K562 (cell line): ENCODE results near the gene MROH8. TPM values are rescaled to one million over a fixed set of nuclear protein-coding genes. Genes with fewer than 3 reads are reported as not detected.

ENCODE experiments used
- BRCA1 ChIP-seq, 2 experiments: fragments of 450-650 bp in 1 of 2; sonication (generic) in 1 of 2; formaldehyde crosslinking in 1 of 2; IDR thresholded peaks; 2 replicates each; pipeline versions ENCODE4 v1.5.0 to v1.6.1; 2017 to 2020; ENCODE audit warnings: mild to moderate bottlenecking in 1 of 2, missing genetic modification reagents in 1 of 2
- CTBP1 ChIP-seq: fragments of 450-650 bp; IDR thresholded peaks from 2 replicates; pipeline ENCODE4 v1.6.1; 2016; ENCODE audit warnings: borderline replicate concordance
- DACH1 ChIP-seq: fragments of 450-650 bp; IDR thresholded peaks from 2 replicates; pipeline ENCODE4 v1.6.1; 2018; ENCODE audit not compliant: partially characterized antibody
- DPF2 ChIP-seq: fragments of 450-650 bp; IDR thresholded peaks from 2 replicates; pipeline ENCODE4 v1.6.1; 2016
- ELF4 ChIP-seq: fragments of 450-650 bp; formaldehyde crosslinking; IDR thresholded peaks from 2 replicates; pipeline ENCODE4 v1.4.0; 2022; ENCODE audit warnings: missing genetic modification characterization
- EP300 ChIP-seq: IDR thresholded peaks from 2 replicates; pipeline ENCODE4 v1.6.1; 2012; ENCODE audit warnings: low read length, improper control_type of control experiment
- HDAC2 ChIP-seq: fragments of 450-650 bp; IDR thresholded peaks from 2 replicates; pipeline ENCODE4 v1.6.1; 2016; ENCODE audit warnings: mild to moderate bottlenecking
- HDAC6 ChIP-seq: IDR thresholded peaks from 2 replicates; pipeline ENCODE4 v1.6.1; 2012; ENCODE audit warnings: low read depth, mild to moderate bottlenecking, control low read depth, inconsistent platforms, low read length, moderate library complexity
- HIVEP1 ChIP-seq: fragments of 250-450 bp; sonication (Bioruptor Pico); IDR thresholded peaks from 2 replicates; pipeline ENCODE4 v1.4.0; 2020; ENCODE audit warnings: mild to moderate bottlenecking
- HSF4 ChIP-seq: fragments of 250-450 bp; sonication (Bioruptor Pico); IDR thresholded peaks from 2 replicates; pipeline ENCODE4 v2.1.2; 2022; ENCODE audit warnings: mild to moderate bottlenecking, moderate library complexity, borderline replicate concordance
- NFE2 ChIP-seq: IDR thresholded peaks from 2 replicates; pipeline ENCODE4 v1.6.1; 2014; ENCODE audit warnings: antibody characterized with exemption, low read depth
- POLR2G ChIP-seq: fragments of 200-400 bp; formaldehyde crosslinking; IDR thresholded peaks from 2 replicates; pipeline ENCODE4 v1.6.1; 2017; ENCODE audit warnings: low read depth, mild to moderate bottlenecking, antibody characterized with exemption, low read length, moderate library complexity
- XRCC5 ChIP-seq: fragments of 200-400 bp; formaldehyde crosslinking; IDR thresholded peaks from 2 replicates; pipeline ENCODE4 v1.6.1; 2017; ENCODE audit warnings: low read depth, mild to moderate bottlenecking, low read length
- ZEB2 ChIP-seq: fragments of 450-650 bp; IDR thresholded peaks from 2 replicates; pipeline ENCODE4 v1.6.1; 2016
- ZNF24 ChIP-seq: fragments of 450-650 bp; IDR thresholded peaks from 2 replicates; pipeline ENCODE4 v1.6.1; 2016
- ZNF561 ChIP-seq: fragments of 450-650 bp; formaldehyde crosslinking; conservative IDR thresholded peaks from 2 replicates; pipeline ENCODE4 v1.4.0; 2020; ENCODE audit warnings: mild to moderate bottlenecking, moderate library complexity
- ZNF589 ChIP-seq: fragments of 200-800 bp; sonication (Bioruptor generic); IDR thresholded peaks from 2 replicates; pipeline ENCODE4 v1.6.1; 2016; ENCODE audit warnings: low read depth, missing genetic modification characterization, missing compliant biosample characterization
- ZNF696 ChIP-seq: fragments of 250-450 bp; sonication (Bioruptor Pico); conservative IDR thresholded peaks from 2 replicates; pipeline ENCODE4 v1.4.0; 2020; ENCODE audit warnings: mild to moderate bottlenecking, moderate library complexity
- polyA plus RNA-seq, 8 experiments: library from polyadenylated mRNA; depleted of rRNA in 4 of 8; stranded (reverse) in 5 of 8; unstranded in 3 of 8; fragments of >200 nt; fragmentation: Nextera tagmentation in 2 of 8; fragmentation: Illumina TruSeq in 1 of 8; extraction: Ambion mirVana in 2 of 8; extraction: Trizol in 1 of 8; gene quantifications; 2 replicates each; pipeline versions ENCODE4 v1.2.1 to v1.2.3, GENCODE V29; 2011 to 2014; ENCODE audit warnings: inconsistent platforms in 1 of 8, missing spikeins in 1 of 8
- total RNA-seq, 7 experiments: library from RNA; depleted of rRNA in 6 of 7; stranded (reverse); fragments of >200 nt in 6 of 7; fragmentation: Illumina TruSeq in 2 of 7; extraction: Trizol in 2 of 7; gene quantifications; 2 replicates each; pipeline versions ENCODE4 v1.2.1 to v1.2.3, GENCODE V29; 2011 to 2021; ENCODE audit warnings: low replicate concordance in 1 of 7
- TF ChIP-seq, protein P1 (sequence below): fragments of 250-450 bp; sonication (Bioruptor Pico); IDR thresholded peaks from 2 replicates; pipeline ENCODE4 v1.5.0; 2022; ENCODE audit warnings: mild to moderate bottlenecking
- TF ChIP-seq, protein P2 (sequence below), 2 experiments: fragments of 450-650 bp; IDR thresholded peaks; 2 replicates each; pipeline ENCODE4 v1.6.1; 2016
- TF ChIP-seq, protein P3 (sequence below): fragments of 250-450 bp; sonication (Bioruptor Pico); IDR thresholded peaks from 2 replicates; pipeline ENCODE4 v1.8.0; 2022; ENCODE audit warnings: inconsistent platforms, mild to moderate bottlenecking, moderate library complexity, borderline replicate concordance
- TF ChIP-seq, protein P4 (sequence below): fragments of 150-350 bp; IDR thresholded peaks from 2 replicates; pipeline ENCODE4 v1.6.1; 2014; ENCODE audit warnings: low read depth, mild to moderate bottlenecking, low read length, borderline replicate concordance

The MROH8 gene
- total and polyA plus RNA-seq, 9 of the 15 experiments (the other 6 are each of a cell fraction or from before 2014, with no cell fraction given): 0.21 to 1.5 (median 0.78) TPM

DNA sequence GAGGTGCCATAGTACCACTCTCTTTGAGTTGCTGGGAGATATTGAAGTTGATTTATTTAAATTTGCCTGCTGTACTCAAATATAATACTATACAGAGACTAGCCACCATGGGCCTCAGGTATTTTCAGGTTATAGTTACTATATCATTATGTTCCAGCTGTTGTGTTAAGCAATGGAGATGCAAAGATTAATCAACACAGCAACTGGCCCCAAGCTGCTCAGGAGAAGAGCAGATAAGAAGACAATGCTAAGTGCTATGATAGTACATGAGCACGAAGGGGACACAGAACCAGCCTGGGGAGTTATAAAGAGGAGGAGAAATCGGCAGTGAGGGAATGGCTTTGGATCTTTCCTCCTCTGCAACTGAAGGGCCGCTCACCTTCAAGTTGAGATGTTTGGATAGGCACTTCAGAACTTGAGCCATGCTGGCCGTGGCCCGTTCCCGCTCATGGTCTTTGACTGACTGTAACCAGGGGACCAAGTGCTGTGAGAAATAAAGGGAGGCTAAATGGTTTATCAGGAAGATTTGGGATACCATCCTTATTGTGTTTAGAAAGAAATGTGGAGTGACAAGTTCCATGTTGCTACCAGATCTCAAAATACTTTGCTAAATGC lies 24.6 kb downstream of the MROH8 start (continued):
- TF ChIP-seq, protein P1, sequence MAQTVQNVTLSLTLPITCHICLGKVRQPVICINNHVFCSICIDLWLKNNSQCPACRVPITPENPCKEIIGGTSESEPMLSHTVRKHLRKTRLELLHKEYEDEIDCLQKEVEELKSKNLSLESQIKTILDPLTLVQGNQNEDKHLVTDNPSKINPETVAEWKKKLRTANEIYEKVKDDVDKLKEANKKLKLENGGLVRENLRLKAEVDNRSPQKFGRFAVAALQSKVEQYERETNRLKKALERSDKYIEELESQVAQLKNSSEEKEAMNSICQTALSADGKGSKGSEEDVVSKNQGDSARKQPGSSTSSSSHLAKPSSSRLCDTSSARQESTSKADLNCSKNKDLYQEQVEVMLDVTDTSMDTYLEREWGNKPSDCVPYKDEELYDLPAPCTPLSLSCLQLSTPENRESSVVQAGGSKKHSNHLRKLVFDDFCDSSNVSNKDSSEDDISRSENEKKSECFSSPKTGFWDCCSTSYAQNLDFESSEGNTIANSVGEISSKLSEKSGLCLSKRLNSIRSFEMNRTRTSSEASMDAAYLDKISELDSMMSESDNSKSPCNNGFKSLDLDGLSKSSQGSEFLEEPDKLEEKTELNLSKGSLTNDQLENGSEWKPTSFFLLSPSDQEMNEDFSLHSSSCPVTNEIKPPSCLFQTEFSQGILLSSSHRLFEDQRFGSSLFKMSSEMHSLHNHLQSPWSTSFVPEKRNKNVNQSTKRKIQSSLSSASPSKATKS (CRISPR knock-in tag): no peak
- TF ChIP-seq ZNF561 (CRISPR knock-in tag) (no peak), HIVEP1 (CRISPR knock-in tag) (no peak), EP300 (peak; percentile 96), HDAC2 (peak; percentile 74; the same call in 1 of the 2 replicates), ZNF24 (peak; percentile 67; the same call in 1 of the 2 replicates), POLR2G (no peak), ZNF696 (CRISPR knock-in tag) (no peak), DACH1 (peak; percentile 58), HSF4 (CRISPR knock-in tag) (no peak), ZEB2 (peak; percentile 91), HDAC6 (no peak), CTBP1 (peak; percentile 64; the same call in 1 of the 2 replicates), XRCC5 (no peak), ZNF589 (CRISPR knock-in tag) (peak; percentile 82), BRCA1 (IDR thresholded peaks at IDR 0.05) (no peak), BRCA1 (CRISPR knock-in tag; IDR thresholded peaks at IDR 0.05) (no peak), DPF2 (peak; percentile 97), ELF4 (CRISPR knock-in tag) (peak; percentile 60; the same call in 1 of the 2 replicates), NFE2 (0 out of 2 replicates have a peak, but pooled peaks have one; percentile 10)
- TF ChIP-seq, protein P2, sequence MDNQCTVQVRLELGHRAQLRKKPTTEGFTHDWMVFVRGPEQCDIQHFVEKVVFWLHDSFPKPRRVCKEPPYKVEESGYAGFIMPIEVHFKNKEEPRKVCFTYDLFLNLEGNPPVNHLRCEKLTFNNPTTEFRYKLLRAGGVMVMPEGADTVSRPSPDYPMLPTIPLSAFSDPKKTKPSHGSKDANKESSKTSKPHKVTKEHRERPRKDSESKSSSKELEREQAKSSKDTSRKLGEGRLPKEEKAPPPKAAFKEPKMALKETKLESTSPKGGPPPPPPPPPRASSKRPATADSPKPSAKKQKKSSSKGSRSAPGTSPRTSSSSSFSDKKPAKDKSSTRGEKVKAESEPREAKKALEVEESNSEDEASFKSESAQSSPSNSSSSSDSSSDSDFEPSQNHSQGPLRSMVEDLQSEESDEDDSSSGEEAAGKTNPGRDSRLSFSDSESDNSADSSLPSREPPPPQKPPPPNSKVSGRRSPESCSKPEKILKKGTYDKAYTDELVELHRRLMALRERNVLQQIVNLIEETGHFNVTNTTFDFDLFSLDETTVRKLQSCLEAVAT (IDR thresholded peaks at IDR 0.05): no peak
- TF ChIP-seq, protein P3, sequence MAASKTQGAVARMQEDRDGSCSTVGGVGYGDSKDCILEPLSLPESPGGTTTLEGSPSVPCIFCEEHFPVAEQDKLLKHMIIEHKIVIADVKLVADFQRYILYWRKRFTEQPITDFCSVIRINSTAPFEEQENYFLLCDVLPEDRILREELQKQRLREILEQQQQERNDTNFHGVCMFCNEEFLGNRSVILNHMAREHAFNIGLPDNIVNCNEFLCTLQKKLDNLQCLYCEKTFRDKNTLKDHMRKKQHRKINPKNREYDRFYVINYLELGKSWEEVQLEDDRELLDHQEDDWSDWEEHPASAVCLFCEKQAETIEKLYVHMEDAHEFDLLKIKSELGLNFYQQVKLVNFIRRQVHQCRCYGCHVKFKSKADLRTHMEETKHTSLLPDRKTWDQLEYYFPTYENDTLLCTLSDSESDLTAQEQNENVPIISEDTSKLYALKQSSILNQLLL (CRISPR knock-in tag): no peak
- TF ChIP-seq, protein P4, sequence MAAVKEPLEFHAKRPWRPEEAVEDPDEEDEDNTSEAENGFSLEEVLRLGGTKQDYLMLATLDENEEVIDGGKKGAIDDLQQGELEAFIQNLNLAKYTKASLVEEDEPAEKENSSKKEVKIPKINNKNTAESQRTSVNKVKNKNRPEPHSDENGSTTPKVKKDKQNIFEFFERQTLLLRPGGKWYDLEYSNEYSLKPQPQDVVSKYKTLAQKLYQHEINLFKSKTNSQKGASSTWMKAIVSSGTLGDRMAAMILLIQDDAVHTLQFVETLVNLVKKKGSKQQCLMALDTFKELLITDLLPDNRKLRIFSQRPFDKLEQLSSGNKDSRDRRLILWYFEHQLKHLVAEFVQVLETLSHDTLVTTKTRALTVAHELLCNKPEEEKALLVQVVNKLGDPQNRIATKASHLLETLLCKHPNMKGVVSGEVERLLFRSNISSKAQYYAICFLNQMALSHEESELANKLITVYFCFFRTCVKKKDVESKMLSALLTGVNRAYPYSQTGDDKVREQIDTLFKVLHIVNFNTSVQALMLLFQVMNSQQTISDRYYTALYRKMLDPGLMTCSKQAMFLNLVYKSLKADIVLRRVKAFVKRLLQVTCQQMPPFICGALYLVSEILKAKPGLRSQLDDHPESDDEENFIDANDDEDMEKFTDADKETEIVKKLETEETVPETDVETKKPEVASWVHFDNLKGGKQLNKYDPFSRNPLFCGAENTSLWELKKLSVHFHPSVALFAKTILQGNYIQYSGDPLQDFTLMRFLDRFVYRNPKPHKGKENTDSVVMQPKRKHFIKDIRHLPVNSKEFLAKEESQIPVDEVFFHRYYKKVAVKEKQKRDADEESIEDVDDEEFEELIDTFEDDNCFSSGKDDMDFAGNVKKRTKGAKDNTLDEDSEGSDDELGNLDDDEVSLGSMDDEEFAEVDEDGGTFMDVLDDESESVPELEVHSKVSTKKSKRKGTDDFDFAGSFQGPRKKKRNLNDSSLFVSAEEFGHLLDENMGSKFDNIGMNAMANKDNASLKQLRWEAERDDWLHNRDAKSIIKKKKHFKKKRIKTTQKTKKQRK: no peak
